ENCODE data around the gene SEMA5A. TPM values are rescaled to one million over a fixed set of nuclear protein-coding genes. Genes with fewer than 3 reads are reported as not detected.

Gene SEMA5A
- total RNA-seq = under 0.01 and 0.13 TPM in 2 replicates

GRCh38 chr5:9545992-9546851, at the start of gene SEMA5A:
Gene SEMA5A (minus strand): TSS chr5:9546075. CDS start chr5:9379946, 166,129 bp downstream.
- DNase-seq (ENCODE audit: low read depth in 2 of 2) = no peak

- no peak for DNase-seq (ENCODE audit: low read depth in 2 of 2)
Measured at GRCh38 chr5:9594913-9595312, 49.0 kb upstream of the SEMA5A start.

GRCh38 chr5:9589049-9589835, 43.4 kb upstream of the SEMA5A start:
- DNase-seq (ENCODE audit: low read depth in 2 of 2) = no peak

- no peak for DNase-seq (ENCODE audit: low read depth in 2 of 2)
Measured at GRCh38 chr5:9588254-9588653, 42.4 kb upstream of the SEMA5A start.

GRCh38 chr5:9587135-9587534, 41.3 kb upstream of the SEMA5A start:
- no peak for DNase-seq (ENCODE audit: low read depth in 2 of 2)

GRCh38 chr5:9582406-9582805, 36.5 kb upstream of the SEMA5A start:
- no peak for DNase-seq (ENCODE audit: low read depth in 2 of 2)

GRCh38 chr5:9573796-9574195, 27.9 kb upstream of the SEMA5A start:
- DNase-seq (ENCODE audit: low read depth in 2 of 2) = no peak

GRCh38 chr5:9572246-9572645, 26.4 kb upstream of the SEMA5A start:
- DNase-seq (ENCODE audit: low read depth in 2 of 2) = no peak

- DNase-seq (ENCODE audit: low read depth in 2 of 2) = no peak
Measured at GRCh38 chr5:9570876-9571275, 25.0 kb upstream of the SEMA5A start.

- DNase-seq (ENCODE audit: low read depth in 2 of 2) = no peak
Measured at GRCh38 chr5:9567039-9567438, 21.2 kb upstream of the SEMA5A start.

GRCh38 chr5:9564752-9565151, 18.9 kb upstream of the SEMA5A start:
- no peak for DNase-seq (ENCODE audit: low read depth in 2 of 2)

- DNase-seq (ENCODE audit: low read depth in 2 of 2) = no peak
Measured at GRCh38 chr5:9562141-9562540, 16.3 kb upstream of the SEMA5A start.

GRCh38 chr5:9559965-9560364, 14.1 kb upstream of the SEMA5A start:
- no peak for DNase-seq (ENCODE audit: low read depth in 2 of 2)

GRCh38 chr5:9558319-9558965, 12.6 kb upstream of the SEMA5A start:
- DNase-seq (ENCODE audit: low read depth in 2 of 2) = no peak

GRCh38 chr5:9557696-9558095, 11.8 kb upstream of the SEMA5A start:
- no peak for DNase-seq (ENCODE audit: low read depth in 2 of 2)

- DNase-seq (ENCODE audit: low read depth in 2 of 2) = no peak
Measured at GRCh38 chr5:9555961-9556360, 10.1 kb upstream of the SEMA5A start.

- no peak for DNase-seq (ENCODE audit: low read depth in 2 of 2)
Measured at GRCh38 chr5:9554122-9554521, 8.2 kb upstream of the SEMA5A start.

- no peak for DNase-seq (ENCODE audit: low read depth in 2 of 2)
Measured at GRCh38 chr5:9553561-9553960, 7.7 kb upstream of the SEMA5A start.

- no peak for DNase-seq (ENCODE audit: low read depth in 2 of 2)
Measured at GRCh38 chr5:9551567-9552537, 6.0 kb upstream of the SEMA5A start.

GRCh38 chr5:9549941-9550340, 4.1 kb upstream of the SEMA5A start:
- DNase-seq (ENCODE audit: low read depth in 2 of 2) = no peak
